Aortic smooth muscle cell (primary cell): Measurements from ENCODE around the gene C5orf24. TPM values are rescaled to one million over a fixed set of nuclear protein-coding genes. Genes with fewer than 3 reads are reported as not detected.

Source experiments
- total RNA-seq: library from RNA; depleted of rRNA; stranded (reverse); fragments of >200 nt; gene quantifications from 2 replicates; pipeline ENCODE4 v1.2.3, GENCODE V29; 2014

C5orf24 gene
- 40.8 and 47.3 TPM in 2 replicates for total RNA-seq

DNA sequence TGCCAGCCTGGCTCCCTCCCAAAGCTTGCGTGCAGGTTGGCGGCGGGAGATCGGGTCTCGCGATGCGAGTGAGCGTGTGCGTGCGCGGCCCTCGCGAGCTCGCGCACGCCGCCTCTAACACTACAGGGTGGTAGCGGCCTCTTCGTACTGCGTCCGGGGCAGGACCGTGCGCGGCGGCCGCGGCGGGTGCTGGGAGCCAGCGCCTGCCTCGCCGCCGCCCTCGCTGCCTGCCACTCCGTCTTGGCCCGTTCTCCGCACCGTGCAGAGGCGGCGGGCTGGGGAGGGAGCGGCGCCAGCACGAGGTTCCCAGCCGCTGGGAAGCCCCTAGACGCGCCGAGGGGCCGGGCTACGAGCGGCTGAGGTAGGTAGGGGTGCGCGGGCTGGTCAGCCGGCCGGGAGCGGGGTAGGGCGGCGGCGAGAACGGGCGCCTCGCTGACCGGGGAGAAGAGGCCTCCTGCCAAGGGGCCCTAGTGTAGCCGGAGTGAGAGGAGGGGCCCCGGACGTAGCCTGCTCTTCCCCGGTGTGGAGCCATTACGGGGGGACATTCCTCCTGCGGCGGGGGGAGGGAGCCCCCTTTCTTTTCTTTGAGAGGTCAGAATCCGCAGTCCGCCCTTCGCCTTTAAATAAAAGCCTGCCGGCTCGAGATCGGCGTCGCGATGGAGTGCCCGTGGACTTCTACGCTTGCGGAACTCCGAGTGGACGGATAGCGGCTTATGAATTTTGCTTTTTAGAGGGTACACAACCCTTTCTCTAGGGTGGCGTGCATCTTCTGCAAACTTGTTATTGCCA lies at the start of gene C5orf24:
Gene C5orf24 (plus strand): TSS at position 117 of the 789 bp plus-strand sequence. CDS start 8,933 bp downstream, outside the sequence.

GRCh38 chr5:134873987-134874830 lies 28.4 kb downstream of the C5orf24 start, which contains the start of gene TXNDC15:
TSS of gene TXNDC15 (plus strand) at chr5:134874371. CDS start at chr5:134874428, 57 bp downstream.

GRCh38 chr5:134904610-134905245 lies 59.0 kb downstream of the C5orf24 start, which contains the start of gene PCBD2:
TSS of gene PCBD2 (plus strand) at chr5:134905131. CDS start at chr5:134905140, 9 bp downstream.

Other genes starting within 250 kb of the C5orf24 start
- gene SAR1B, start 213.1 kb upstream of the C5orf24 start, total RNA-seq: 136 and 152 TPM in 2 replicates
- gene SEC24A, start 197.2 kb upstream of the C5orf24 start, total RNA-seq: 18.0 and 23.3 TPM in 2 replicates
- 31.2 and 35.9 TPM in 2 replicates for gene CAMLG, start 107.4 kb upstream of the C5orf24 start, total RNA-seq
- 20.1 and 21.3 TPM in 2 replicates for gene DDX46, start 87.2 kb upstream of the C5orf24 start, total RNA-seq
- 136 and 163 TPM in 2 replicates for gene TXNDC15, start 28.4 kb downstream of the C5orf24 start, total RNA-seq
- 5.9 and 6.1 TPM in 2 replicates for gene PCBD2, start 59.2 kb downstream of the C5orf24 start, total RNA-seq
- 0.13 and 0.25 TPM in 2 replicates for gene CATSPER3, start 121.9 kb downstream of the C5orf24 start, total RNA-seq
- gene PITX1, start 188.3 kb downstream of the C5orf24 start, total RNA-seq: 0.13 and 0.44 TPM in 2 replicates